BLaER1 treated with 17β-estradiol and CSF1 and Interleukin-3, amounts not matched to agents 10 nM and 100 nM (cell line): Measurements from ENCODE around the gene DCAKD.
A peak's percentile ranks its signal among the peaks of the same experiment; 100 is the strongest.

Experiments used
- H3K27ac ChIP-seq, 11 experiments: shearing (Covaris generic); formaldehyde crosslinking; 2 replicates each; pipeline ENCODE4 v1.8.1; 2022
- H3K27me3 ChIP-seq, 11 experiments: shearing (Covaris generic); formaldehyde crosslinking; 2 replicates each; pipeline ENCODE4 v1.8.1; 2022
- H3K36me3 ChIP-seq, 11 experiments: shearing (Covaris generic); formaldehyde crosslinking; 2 replicates each; pipeline ENCODE4 v1.8.1; 2022
- H3K4me1 ChIP-seq, 10 experiments: shearing (Covaris generic); formaldehyde crosslinking; 2 replicates each; pipeline ENCODE4 v1.8.1; 2022
- H3K4me2 ChIP-seq, 11 experiments: shearing (Covaris generic); formaldehyde crosslinking; 2 replicates each; pipeline ENCODE4 v1.8.1; 2022
- H3K4me3 ChIP-seq, 10 experiments: shearing (Covaris generic); formaldehyde crosslinking; 2 replicates each; pipeline ENCODE4 v1.8.1; 2022
- H3K9ac ChIP-seq, 11 experiments: shearing (Covaris generic); formaldehyde crosslinking; 2 replicates each; pipeline ENCODE4 v1.8.1; 2022
- H3K9me3 ChIP-seq, 11 experiments: shearing (Covaris generic); formaldehyde crosslinking; replicated peaks in 1 of 11; 2 replicates each; pipeline ENCODE4 v1.8.1; 2022
- H4K20me1 ChIP-seq, 11 experiments: shearing (Covaris generic); formaldehyde crosslinking; 2 replicates each; pipeline ENCODE4 v1.8.1; 2022
- Cebpa-rat ChIP-seq, 11 experiments: shearing (Covaris generic); IDR thresholded peaks; 2 replicates each; pipeline ENCODE4 v1.8.1; 2022

The DCAKD gene

DNA sequence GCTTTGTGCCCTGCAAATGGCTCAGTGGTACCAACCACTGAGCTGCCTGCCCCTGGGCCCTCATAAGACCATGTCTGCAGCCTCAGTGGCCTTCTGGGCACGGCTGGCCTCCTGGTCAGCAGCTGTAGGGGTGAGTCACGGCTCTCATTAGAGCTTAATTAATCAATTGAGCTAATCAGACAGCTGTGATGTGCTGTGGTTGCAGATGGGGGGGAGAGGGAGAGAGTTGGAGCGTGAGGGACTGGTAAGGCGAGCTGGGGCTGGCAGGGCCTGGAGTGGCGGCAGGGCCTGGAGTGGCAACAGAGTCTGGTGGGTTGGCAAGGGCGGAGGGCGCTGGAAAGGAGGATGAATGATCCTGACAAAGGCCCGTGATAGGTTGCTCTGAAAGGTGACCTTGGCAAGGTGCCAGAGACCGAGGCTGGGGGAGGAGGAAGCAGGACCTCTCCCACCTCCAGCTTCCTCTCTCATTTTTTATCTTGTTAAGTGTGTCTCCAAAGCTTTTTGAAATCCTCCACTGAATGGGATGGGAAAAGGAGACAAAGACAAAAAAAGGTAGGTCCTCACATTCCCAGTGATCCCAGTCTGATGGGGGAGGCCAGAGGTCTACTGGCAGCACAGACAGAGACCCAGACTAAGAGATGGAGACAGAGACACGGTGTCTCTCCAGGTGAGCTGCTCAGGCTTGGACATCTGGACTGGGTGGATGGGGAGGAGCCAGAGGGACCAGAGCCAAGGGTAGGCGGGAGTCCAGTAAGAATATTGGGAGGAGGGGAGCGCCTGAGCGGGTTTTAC is 41.6 kb downstream of the DCAKD start:
- Histone ChIP-seq H3K4me2 (0 out of 22 replicates have a peak overlapping the region, but pooled peaks of 1 of the 11 experiments have one; percentile 7), H3K27ac (no peak overlapping the region), H3K27me3 (no peaks in the 10 kb centered on the region), H3K9ac (no peak overlapping the region), H3K4me3 (no peak overlapping the region), H4K20me1 (no peaks in the 10 kb centered on the region), H3K4me1 (peaks cover 0 to 16% (median 4%) of the 10 kb centered on the region in 10 experiments; a peak in 9 of 20 replicates), H3K36me3 (no peaks in the 10 kb centered on the region), H3K9me3 (no peaks in the 10 kb centered on the region)
- TF ChIP-seq Cebpa-rat (IDR thresholded peaks at IDR 0.05), result no peak

DNA sequence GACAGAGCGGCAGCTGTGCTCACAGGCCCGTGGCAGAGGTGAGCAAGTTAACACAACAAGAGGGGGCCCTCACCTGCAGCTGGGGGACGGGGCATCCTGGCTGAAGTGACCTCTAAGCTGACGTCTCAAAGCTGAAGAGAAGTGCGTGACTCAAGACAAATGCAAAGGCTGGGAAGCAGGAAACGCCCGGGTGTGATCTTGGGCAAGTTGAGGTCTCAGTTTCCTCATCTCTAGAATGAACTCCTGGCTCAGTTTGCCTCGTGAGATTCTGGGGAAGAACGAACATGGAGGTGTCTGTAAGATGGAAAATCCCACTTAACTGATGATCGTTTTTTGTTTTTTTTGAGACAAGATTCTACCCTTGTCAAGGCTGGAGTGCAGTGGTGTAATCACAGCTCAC is 43.2 kb downstream of the DCAKD start:
- Histone ChIP-seq H3K9ac (no peak overlapping the region), H3K4me1 (peaks cover 6 to 25% (median 13%) of the 10 kb centered on the region in 10 experiments; a peak in 18 of 20 replicates), H3K27ac (no peak overlapping the region), H3K9me3 (no peaks in the 10 kb centered on the region), H4K20me1 (no peaks in the 10 kb centered on the region), H3K36me3 (no peaks in the 10 kb centered on the region), H3K4me2 (peak overlapping the region in 5 of 11 experiments; percentile 6 to 52 (median 26); a peak in 4 of 22 replicates), H3K4me3 (no peak overlapping the region), H3K27me3 (no peaks in the 10 kb centered on the region)
- no peak for TF ChIP-seq Cebpa-rat (IDR thresholded peaks at IDR 0.05)

DNA sequence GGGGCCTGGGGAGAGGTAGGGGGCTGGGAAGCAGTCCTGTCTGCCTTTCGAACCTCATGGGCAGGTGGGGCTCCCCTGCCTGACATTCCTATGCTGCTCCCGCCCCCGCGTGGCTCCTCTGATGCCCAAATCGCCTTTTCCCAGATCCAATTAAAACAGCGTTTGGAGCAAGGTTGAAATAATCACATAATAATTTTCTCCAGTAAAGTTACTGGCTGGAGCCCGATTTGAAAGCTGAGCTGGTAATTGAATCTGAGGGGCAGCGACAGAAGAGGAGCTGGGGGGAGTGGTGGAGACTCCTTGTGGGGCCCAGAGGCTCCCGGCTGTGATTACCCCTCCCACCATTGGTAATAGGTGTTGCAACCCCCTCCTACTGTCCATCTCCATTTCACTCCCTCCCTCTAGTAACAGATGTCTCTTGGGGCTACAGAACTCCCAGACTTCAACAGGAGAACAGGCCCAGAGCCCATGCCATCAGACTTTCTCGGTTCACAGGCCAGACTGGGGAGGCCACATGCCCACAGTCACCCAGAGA is 44.4 kb downstream of the DCAKD start:
- Histone ChIP-seq H3K9me3 (no peaks in the 10 kb centered on the region), H3K27ac (no peak overlapping the region), H3K9ac (no peak overlapping the region), H3K27me3 (no peaks in the 10 kb centered on the region), H3K36me3 (no peaks in the 10 kb centered on the region), H3K4me2 (no peak overlapping the region), H3K4me3 (no peak overlapping the region), H3K4me1 (peaks cover 6 to 33% (median 19%) of the 10 kb centered on the region in 10 experiments; a peak in 18 of 20 replicates), H4K20me1 (no peaks in the 10 kb centered on the region)
- TF ChIP-seq Cebpa-rat (IDR thresholded peaks at IDR 0.05), result no peak

DNA sequence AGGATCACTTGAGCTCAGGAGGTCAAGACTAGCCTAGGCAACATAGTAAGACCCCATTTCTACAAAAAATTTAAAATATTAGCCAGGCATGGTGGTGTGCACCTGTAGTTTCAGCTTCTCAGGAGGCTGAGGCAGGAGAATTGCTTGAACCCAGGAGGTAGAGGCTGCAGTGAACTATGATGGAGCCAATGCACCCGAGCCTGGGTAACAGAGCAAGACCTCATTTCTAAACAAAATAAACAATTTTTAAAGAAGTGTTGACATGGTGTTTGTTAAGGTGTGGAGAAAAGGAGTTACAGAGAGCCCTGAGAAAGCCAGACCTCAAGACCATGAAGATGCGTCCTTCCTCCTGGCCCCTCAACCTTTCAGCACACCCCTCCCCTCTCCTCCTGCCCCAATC is 45.7 kb downstream of the DCAKD start:
- H3K27ac ChIP-seq, result no peak overlapping the region
- no peaks in the 10 kb centered on the region for H4K20me1 ChIP-seq
- no peak overlapping the region for H3K4me2 ChIP-seq
- no peaks in the 10 kb centered on the region for H3K36me3 ChIP-seq
- no peaks in the 10 kb centered on the region for H3K27me3 ChIP-seq
- no peak overlapping the region for H3K4me3 ChIP-seq
- 0 out of 22 replicates have a peak, but pooled peaks cover 0 to under 1% (median 0%) of the 10 kb centered on the region in 11 experiments for H3K9me3 ChIP-seq
- peaks cover 6 to 33% (median 19%) of the 10 kb centered on the region in 10 experiments; a peak in 18 of 20 replicates for H3K4me1 ChIP-seq
- H3K9ac ChIP-seq, result no peak overlapping the region
- no peak for TF ChIP-seq Cebpa-rat (IDR thresholded peaks at IDR 0.05)

DNA sequence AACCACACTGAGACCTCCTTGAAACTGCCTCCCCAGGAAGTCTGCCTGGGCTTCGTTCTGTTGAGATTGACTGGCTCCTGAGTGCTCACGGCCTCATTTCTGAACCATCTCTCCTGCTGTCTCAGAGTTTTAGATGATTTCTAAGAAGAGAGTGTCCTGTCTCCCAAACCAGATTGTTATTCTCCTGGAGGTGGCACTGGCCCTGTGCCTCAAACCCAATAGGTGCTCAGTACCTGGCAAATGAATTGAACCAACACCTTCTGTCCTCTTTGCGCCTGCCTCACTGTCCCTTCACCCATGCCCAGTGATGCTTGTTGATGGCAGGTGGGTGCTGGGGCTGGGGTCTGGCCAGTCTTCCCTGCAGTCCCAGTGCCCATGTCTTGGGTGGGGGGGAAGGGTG is 47.0 kb downstream of the DCAKD start:
- H3K4me3 ChIP-seq, result no peak overlapping the region
- H4K20me1 ChIP-seq, result no peaks in the 10 kb centered on the region
- no peaks in the 10 kb centered on the region for H3K27me3 ChIP-seq
- H3K4me1 ChIP-seq, result peaks cover 6 to 30% (median 19%) of the 10 kb centered on the region in 10 experiments; a peak in 18 of 20 replicates
- H3K4me2 ChIP-seq, result peak overlapping the region in 7 of 11 experiments; percentile 0 to 67 (median 59); a peak in 6 of 22 replicates
- H3K9me3 ChIP-seq, result peaks cover 5 to 14% (median 8%) of the 10 kb centered on the region in 11 experiments; a peak in 21 of 22 replicates
- H3K36me3 ChIP-seq, result no peaks in the 10 kb centered on the region
- H3K27ac ChIP-seq, result no peak overlapping the region
- TF ChIP-seq Cebpa-rat (IDR thresholded peaks at IDR 0.05), result no peak
- no peak overlapping the region for H3K9ac ChIP-seq

DNA sequence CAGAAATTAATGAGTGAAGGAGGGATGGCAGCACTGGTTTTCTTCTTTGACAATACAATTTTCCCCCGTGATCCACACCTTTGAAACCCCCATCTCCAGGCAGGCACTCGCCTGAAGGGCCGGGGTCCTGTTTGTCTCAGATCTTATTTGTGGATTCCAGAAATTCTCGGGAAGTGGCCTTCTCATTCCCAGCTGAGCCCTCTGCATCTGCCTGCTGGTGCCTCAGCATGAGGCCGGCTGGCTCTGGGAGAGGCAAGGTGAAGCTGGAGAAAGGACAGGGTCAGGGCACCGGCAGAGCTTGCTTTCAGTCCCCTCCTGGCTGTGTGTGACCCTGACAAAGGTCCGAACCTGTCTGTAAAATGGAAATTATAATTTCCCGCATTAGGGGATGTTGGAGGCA is 47.6 kb downstream of the DCAKD start:
- Histone ChIP-seq H3K36me3 (no peaks in the 10 kb centered on the region), H3K9me3 (peaks cover 10 to 19% (median 12%) of the 10 kb centered on the region in 11 experiments; a peak in 21 of 22 replicates), H3K4me2 (peak overlapping the region in 8 of 11 experiments; percentile 0 to 67 (median 55); a peak in 14 of 22 replicates), H3K27me3 (no peaks in the 10 kb centered on the region), H3K9ac (0 out of 22 replicates have a peak overlapping the region, but pooled peaks of 1 of the 11 experiments have one; percentile 21), H3K4me3 (no peak overlapping the region), H3K27ac (no peak overlapping the region), H4K20me1 (no peaks in the 10 kb centered on the region), H3K4me1 (peaks cover 6 to 30% (median 19%) of the 10 kb centered on the region in 10 experiments; a peak in 18 of 20 replicates)
- TF ChIP-seq Cebpa-rat (IDR thresholded peaks at IDR 0.05), result no peak

DNA sequence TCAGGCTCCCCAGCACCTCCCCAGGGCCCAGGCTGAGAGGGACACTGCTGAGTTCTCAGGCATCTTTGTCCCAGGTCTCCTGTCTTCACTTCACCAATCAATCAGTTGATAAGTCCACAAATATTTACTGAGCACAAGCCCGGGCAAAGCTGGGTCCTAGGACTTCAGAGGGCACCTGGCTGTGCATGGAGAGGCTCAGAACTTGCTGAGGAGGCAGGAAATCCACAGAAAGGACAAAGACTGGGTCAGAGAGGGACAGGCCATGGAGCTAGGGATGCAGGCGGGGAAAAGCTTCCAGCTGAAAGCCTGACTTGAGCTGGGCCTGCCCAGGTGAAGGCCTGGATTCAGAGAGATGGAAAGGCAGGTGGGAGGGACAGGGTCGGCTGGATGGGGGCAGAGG is 50.1 kb downstream of the DCAKD start:
- Histone ChIP-seq H3K4me1 (peaks cover 0 to 25% (median 19%) of the 10 kb centered on the region in 10 experiments; a peak in 14 of 20 replicates), H3K36me3 (no peaks in the 10 kb centered on the region), H4K20me1 (no peaks in the 10 kb centered on the region), H3K4me2 (no peak overlapping the region), H3K27ac (no peak overlapping the region), H3K27me3 (no peaks in the 10 kb centered on the region), H3K9me3 (peaks cover 11 to 29% (median 19%) of the 10 kb centered on the region in 11 experiments; a peak in 21 of 22 replicates), H3K9ac (no peak overlapping the region), H3K4me3 (no peak overlapping the region)
- TF ChIP-seq Cebpa-rat (IDR thresholded peaks at IDR 0.05), result no peak

DNA sequence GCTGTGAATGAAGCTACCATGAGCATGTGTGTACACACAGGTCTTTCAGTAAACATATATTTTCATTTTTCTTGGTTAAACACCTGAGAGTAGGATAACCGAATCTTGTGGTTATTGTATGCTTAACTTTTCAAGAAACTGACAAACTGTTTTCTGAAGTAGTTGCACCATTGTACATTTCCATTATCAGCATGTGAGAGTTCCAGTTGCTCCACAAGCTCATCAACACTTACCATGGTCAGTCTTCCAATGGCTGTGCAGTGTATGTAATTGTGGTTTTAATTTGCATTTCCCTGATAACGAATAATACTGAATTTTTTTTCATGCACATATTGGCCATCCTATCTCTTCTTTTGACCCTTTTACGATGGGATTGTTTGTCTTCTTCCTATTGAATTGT is 52.0 kb downstream of the DCAKD start:
- no peaks in the 10 kb centered on the region for H3K36me3 ChIP-seq
- no peak for TF ChIP-seq Cebpa-rat (IDR thresholded peaks at IDR 0.05)

DNA sequence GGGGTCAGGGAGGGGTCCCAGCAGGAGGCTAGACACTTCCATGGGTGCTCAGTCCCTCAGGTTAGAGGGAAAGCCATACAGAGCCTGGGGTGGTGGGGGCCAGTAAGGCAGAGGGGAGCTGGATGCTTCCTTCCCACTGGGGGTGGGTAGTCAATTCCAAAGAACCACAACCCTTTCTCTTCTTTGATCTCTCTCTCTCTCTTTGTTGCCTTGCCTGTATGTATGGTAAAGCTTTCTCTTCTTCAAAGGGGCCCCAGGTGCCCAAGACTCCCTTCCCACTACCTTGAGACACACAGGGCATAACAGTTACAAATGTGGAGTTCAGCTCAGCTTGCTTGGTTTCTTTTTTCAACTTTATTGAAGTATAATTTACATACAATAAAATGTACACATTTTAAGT is 52.8 kb downstream of the DCAKD start:
- TF ChIP-seq Cebpa-rat (IDR thresholded peaks at IDR 0.05), result no peak
- Histone ChIP-seq H3K4me3 (no peak overlapping the region), H3K9me3 (peaks cover 11 to 43% (median 29%) of the 10 kb centered on the region in 11 experiments; a peak in 21 of 22 replicates), H3K4me1 (peaks cover 0 to 28% (median 12%) of the 10 kb centered on the region in 10 experiments; a peak in 14 of 20 replicates), H3K9ac (no peak overlapping the region), H3K27me3 (no peaks in the 10 kb centered on the region), H3K36me3 (no peaks in the 10 kb centered on the region), H4K20me1 (no peaks in the 10 kb centered on the region), H3K4me2 (no peak overlapping the region), H3K27ac (no peak overlapping the region)

More for the DNA sequence above, 52.0 kb downstream of the DCAKD start:
- Histone ChIP-seq H3K4me1 (peaks cover 0 to 36% (median 20%) of the 10 kb centered on the region in 10 experiments; a peak in 14 of 20 replicates), H3K9me3 (peaks cover 11 to 43% (median 26%) of the 10 kb centered on the region in 11 experiments; a peak in 21 of 22 replicates), H3K4me2 (no peak overlapping the region), H4K20me1 (no peaks in the 10 kb centered on the region), H3K9ac (no peak overlapping the region), H3K4me3 (no peak overlapping the region), H3K27ac (no peak overlapping the region), H3K27me3 (no peaks in the 10 kb centered on the region)
